GM19025 (cell line): Measurements from ENCODE around the gene FAM163A.
"Not testable (repeated sequence)": the region's sequence is repeated elsewhere in the genome, so short reads cannot be mapped to it uniquely, and the experiment has no call there.

Experiments used
- ATAC-seq: cut with Tn5 transposase; IDR thresholded peaks from one replicate; pipeline ENCODE4 v1.9.1; 2021; ENCODE audit warnings: mild to moderate bottlenecking, low read depth, moderate library complexity; ENCODE audit not compliant: unreplicated experiment

The FAM163A gene

GRCh38 chr1:179742717-179743678 lies at the start of gene FAM163A:
Gene FAM163A (plus strand): TSS chr1:179743291. CDS start chr1:179813098, 69,807 bp downstream.
- ATAC-seq: no peak

- ATAC-seq: not testable (repeated sequence)
Measured at GRCh38 chr1:179694530-179694929, 48.6 kb upstream of the FAM163A start.

GRCh38 chr1:179702946-179703539 lies 40.0 kb upstream of the FAM163A start:
- no peak for ATAC-seq

- no peak for ATAC-seq
Measured at GRCh38 chr1:179706339-179706941, 36.7 kb upstream of the FAM163A start.

- no peak for ATAC-seq
Measured at GRCh38 chr1:179707406-179707805, 35.7 kb upstream of the FAM163A start.

GRCh38 chr1:179708434-179709195 lies 34.5 kb upstream of the FAM163A start:
- ATAC-seq: no peak

GRCh38 chr1:179709841-179710329 lies 33.2 kb upstream of the FAM163A start:
- peak; percentile 86 for ATAC-seq

- ATAC-seq: no peak
Measured at GRCh38 chr1:179714159-179714558, 28.9 kb upstream of the FAM163A start.

GRCh38 chr1:179714623-179715022 lies 28.5 kb upstream of the FAM163A start:
- no peak for ATAC-seq

GRCh38 chr1:179719272-179719671 lies 23.8 kb upstream of the FAM163A start:
- no peak for ATAC-seq

- no peak for ATAC-seq
Measured at GRCh38 chr1:179728271-179728670, 14.8 kb upstream of the FAM163A start.

- no peak for ATAC-seq
Measured at GRCh38 chr1:179729881-179730280, 13.2 kb upstream of the FAM163A start.

- no peak for ATAC-seq
Measured at GRCh38 chr1:179731643-179732042, 11.4 kb upstream of the FAM163A start.

GRCh38 chr1:179742291-179742690 lies 800 bp upstream of the FAM163A start:
- ATAC-seq: no peak

GRCh38 chr1:179743679-179744400 lies 749 bp downstream of the FAM163A start:
- ATAC-seq: no peak

GRCh38 chr1:179744401-179745130 lies 1.5 kb downstream of the FAM163A start:
- ATAC-seq: no peak

GRCh38 chr1:179745131-179745611 lies 2.1 kb downstream of the FAM163A start:
- ATAC-seq: no peak

- no peak for ATAC-seq
Measured at GRCh38 chr1:179745743-179746142, 2.7 kb downstream of the FAM163A start.

GRCh38 chr1:179747611-179748010 lies 4.5 kb downstream of the FAM163A start:
- ATAC-seq: no peak
